HG02870 (cell line): ENCODE results near the gene PARVA.

Experiments
- ATAC-seq: cut with Tn5 transposase; IDR thresholded peaks from one replicate; pipeline ENCODE4 v1.9.1; 2021; ENCODE audit warnings: mild to moderate bottlenecking, moderate library complexity; ENCODE audit not compliant: unreplicated experiment

Gene PARVA

GRCh38 chr11:12581923-12582322 is 204.6 kb downstream of the PARVA start:
- no peak for ATAC-seq
